GM21526 (cell line): ENCODE measurements around the gene C2CD3.

ENCODE experiments used
- ATAC-seq: cut with Tn5 transposase; IDR thresholded peaks from one replicate; pipeline ENCODE4 v1.9.1; 2021; ENCODE audit warnings: moderate library complexity; ENCODE audit not compliant: unreplicated experiment, low FRiP score

The C2CD3 gene

DNA sequence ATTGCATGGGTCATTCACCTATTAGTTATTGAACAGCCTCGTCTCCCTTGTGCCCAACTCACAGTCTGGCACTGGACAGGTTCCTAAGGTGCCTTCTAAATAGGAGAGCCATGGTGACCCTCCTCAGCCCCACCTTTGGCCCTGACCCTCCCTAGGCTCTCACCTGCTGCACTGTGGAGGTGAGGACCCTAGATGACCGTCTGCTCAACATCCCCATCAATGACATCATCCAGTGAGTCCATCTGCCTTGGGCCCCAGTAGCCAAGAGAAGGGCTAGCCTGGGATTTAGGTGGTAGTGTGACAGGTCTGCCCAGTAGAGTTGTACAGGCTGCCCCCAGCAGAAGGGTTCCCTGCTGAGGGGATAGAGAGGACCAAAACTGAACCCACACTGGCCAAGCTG, 201.7 kb downstream of the C2CD3 start:
- ATAC-seq, result no peak

DNA sequence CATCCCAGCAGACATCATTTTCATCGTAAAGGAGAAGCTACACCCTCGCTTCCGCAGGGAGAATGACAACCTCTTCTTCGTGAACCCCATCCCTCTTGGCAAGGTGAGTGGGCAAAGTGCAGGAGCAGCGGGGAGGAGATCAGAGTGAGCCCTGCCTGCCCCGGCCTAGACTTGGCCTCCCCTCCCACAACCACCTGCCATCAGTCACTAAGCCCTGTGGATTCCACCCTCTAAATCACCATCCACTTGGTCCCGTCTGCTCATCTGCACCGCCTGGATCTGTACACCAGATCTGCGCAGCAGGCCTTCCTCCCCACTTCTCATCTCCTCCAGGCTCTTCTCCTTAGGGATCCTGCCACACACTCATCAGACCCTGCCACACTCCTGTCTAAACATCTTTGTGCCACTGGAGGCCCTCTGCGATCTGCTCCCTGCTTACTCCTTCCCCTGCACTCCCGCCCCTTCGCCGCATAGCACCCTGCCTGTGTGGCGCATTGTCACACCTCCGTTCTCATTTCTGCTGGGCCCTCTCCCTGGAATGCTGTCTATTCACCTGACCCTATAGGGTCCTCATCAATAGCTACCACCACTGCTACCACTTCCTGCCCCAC, 202.3 kb downstream of the C2CD3 start:
- ATAC-seq, result no peak

GRCh38 chr11:73965764-73966121, 205.1 kb downstream of the C2CD3 start:
- ATAC-seq, result no peak

DNA sequence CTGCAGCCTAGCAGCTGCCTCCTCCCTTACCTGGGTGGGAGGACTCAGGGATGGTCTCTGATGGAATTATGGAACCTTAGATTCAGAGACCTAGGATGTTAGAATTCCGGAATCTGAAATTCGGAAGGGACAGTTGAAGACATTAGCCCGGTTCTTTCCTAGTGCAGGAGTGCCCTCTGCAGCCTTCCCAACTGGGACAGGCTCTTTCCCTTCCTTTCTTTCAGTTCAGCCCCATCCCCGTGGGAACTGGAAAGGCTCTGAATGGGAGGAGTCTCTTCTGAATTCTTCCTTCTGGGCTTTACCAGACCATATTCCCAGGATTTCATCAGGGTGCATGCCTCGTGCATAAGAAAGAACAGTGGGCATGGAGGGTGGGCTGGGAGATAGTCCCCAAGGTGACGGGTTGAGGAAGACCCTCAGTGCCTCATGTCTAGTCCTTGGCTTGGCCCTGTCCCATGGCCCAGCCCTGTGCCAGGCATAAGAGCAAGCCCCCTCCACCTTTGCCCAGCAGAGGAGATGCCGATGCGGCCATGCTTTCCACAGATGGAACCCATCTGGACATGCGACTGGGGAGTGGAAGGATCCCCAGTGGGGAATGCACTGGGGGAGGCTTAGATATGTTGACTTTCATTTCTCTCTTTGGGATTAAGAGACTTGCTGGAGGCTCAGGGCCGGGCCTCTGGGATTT, 205.6 kb downstream of the C2CD3 start:
- no peak for ATAC-seq

GRCh38 chr11:73963861-73964260, 206.9 kb downstream of the C2CD3 start:
- no peak for ATAC-seq
